GM19043 (cell line): ENCODE data around the gene MAPK1.
"Not testable (repeated sequence)": the region's sequence is repeated elsewhere in the genome, so short reads cannot be mapped to it uniquely, and the experiment has no call there.

ENCODE experiments used
- ATAC-seq: cut with Tn5 transposase; IDR thresholded peaks from one replicate; pipeline ENCODE4 v1.9.1; 2021; ENCODE audit warnings: low read depth; ENCODE audit not compliant: unreplicated experiment

MAPK1 gene

DNA sequence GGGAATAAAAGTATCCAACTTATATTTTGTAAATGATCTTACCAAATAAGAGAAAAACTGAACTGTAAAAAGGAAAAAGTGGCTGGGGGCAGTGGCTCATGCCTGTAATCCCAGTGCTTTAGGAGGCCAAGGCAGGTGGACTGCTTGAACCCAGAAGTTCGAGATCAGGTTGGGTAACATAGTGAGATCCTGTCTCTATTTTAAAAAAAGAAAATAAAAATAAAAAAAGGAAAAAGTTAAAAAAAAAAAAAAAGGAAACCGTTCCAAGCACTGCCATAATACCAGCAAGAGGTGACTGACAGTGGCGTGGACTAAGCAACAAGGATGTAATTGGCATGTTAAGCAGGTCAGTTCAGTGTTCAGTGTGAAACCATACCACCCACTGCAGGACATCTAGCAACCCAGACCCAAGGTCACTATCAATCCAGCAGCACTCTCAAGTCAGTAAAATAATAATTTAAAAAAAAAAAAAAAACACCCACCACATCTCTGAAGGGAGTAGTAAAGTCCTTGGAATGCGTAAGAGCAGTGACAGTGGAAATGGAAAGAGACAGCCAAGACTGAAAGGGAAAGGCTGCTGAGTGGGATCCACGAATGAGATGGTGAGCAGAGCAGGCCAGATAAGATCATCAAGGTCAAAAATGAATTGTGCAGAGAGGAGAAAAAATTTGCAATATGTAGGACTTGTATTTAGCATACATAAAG is 43.6 kb downstream of the MAPK1 start:
- ATAC-seq: no peak

DNA sequence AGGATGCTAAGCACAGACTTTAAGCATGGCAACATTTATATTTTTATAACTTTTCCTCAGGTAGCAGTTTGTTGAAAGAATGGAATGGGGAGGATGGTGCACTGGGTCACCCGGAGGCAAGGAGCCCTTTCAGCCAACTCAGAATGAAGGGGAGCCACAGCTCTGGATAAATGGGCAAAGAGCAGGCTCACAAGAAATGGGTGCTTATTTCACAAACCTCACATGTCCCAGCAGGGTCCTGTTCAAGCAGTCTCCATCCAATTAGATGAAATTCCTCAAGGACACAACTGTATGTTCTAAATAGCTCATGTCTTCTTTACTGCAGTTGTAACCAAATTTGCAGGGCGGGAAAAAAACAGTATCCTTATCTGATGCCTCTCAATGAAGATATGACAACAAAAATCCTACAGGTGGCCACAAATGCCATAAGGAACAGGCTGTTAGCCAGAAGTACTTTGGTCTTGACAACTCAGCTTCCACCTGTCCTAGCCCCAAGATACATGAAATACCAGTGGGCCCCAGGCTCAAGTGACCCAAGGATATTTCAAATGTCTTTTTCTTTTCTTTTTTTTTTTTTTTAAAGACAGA is 48.2 kb downstream of the MAPK1 start:
- ATAC-seq: no peak

DNA sequence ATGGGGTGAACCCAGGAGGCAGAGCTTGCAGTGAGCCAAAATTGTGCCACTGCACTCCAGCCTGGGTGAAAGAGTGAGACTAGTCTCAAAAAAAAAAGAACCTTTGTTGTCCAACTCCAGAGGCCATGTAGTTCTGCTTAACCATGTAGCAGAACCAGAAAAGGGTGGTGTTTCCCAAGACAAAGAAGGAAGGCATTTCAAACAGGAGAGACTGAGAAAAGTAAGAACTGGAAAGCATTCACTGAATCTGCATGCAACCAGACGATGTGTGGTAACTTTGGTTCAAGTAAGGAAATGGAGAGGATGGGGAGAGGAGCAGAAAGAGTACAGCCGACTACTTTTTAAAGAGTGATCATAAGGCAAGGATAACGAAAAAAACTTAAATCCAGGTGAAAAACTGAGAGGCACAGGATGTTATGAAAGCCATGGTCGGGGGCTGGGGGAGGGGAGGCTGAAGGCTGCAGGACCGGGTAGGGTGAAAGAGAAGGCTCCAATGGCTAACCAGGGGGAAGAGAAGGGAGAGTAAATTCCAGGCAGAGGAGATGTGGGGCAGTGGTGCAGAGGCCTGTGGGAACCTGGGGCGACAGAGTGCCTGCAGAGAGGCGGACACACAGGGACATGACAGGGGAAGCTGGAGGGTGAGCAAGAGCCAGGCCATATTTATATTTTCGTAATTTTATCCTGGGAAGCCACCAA is 48.8 kb downstream of the MAPK1 start:
- no peak for ATAC-seq

DNA sequence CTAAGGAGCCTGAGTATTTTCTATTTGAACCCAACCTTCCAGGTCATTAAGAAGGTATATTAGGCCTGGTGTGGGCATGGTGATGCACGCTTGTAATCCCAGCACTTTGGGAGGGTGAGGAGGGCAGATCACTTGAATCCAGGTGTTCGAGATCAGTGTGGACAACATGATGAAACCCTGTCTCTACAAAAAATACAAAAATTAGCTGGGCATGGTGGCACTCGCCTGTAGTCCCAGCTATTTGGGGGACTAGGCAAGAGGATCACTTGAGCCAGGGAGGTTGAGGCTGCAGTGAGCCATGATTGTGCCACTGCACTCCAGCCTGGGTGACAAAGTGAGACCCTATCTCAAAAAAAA is 50.0 kb downstream of the MAPK1 start:
- not testable (repeated sequence) for ATAC-seq

DNA sequence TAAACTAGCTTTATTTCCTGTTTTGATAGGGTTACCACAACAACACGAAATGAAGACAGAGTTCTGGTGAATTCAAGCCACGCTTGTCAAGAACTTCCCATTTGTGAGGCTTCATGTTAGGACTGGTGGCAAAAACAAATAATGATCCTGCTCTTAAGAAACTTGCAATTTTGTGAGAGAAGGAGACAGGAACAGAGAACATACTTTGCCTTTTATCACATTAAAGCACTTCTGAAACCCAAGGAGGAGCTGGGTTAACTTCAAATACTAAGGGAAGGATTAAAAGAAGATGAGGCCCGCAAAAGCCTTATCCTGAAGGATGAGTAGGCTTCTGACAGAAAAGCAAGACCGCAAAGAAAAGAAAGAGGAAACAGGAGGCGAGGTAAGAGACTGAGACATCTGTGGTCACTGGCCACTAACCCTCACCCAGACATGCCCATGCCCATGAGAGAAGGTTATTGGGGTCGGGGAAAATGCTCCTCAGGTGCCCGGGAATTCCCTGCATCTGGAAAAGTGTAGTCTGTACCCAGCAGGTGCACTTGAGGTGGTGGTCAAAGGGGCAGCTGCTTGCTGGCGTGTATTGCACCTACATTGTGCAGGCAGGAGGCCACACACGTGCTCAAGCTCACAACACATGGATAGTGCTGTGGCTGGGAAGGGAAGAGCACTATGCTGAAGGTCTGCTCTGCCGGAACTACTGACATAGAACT is 50.5 kb downstream of the MAPK1 start:
- peak; percentile 53 for ATAC-seq

DNA sequence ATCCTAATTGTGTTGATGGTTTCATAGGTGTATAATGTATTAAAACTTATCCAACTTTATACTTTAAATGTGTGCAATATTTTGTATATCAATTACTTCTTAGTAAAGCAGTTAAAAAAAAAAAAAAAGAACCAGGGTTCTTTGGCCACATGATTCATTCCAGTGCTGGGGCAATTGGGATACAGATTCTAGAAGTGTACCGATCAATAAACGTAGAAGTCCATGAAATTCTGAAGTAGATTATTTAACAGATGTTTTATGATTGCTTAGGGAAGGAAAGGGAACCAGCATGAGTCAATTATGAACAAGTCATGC is 51.0 kb downstream of the MAPK1 start:
- no peak for ATAC-seq

DNA sequence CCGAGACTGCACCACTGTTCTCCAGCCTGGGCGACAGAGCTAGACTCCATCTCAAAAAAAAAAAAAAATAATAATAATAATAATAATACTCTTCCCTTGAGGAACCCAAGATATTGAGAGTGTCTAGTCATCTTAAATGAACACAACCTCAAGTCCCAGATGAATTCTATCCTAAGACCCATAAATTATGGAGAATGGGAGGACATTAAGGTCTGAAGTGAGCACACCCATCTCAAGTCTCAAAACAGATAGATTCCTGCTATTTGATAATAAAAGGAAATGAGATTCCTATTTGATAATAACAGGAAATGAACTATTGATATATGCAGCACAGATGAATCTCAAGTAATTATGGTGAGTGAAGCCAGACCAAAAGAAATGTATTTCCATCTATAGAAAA is 51.5 kb downstream of the MAPK1 start:
- no peak for ATAC-seq

DNA sequence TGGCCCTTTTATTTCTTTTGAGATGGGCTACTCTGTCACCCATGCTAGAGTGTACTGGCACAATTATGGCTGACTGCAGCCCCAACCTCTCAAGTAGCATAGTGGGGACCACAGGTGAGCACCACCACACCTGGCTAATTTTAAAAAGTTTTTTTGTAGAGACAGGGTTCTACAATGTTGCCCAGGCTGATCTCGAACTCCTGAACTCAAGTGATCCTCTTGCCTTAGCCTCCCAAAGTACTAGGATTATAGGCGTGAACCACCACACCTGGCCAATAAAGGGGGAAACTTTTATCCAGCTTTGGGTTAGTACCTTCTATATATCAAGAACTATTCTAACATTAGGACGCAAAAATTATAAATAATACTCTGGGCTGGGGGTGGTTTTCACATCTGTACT is 52.1 kb downstream of the MAPK1 start:
- ATAC-seq: no peak

DNA sequence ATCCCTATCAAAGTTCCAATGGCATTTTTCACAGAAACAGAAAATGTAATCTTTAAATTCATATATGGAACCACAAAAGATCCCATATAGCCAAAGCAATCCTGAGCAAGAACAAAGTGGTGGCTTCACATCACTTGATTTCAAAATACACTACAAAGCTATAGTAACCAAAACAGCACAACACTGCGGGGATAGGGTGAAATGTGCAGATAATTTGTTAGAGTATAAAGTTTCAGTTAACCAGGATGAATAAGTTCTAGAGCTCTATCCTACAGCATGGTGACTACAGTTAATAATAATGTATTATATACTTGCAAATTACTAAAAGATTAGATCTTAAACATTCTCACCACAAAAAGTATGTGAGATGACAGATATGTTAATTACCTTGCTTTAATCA is 55.5 kb downstream of the MAPK1 start:
- no peak for ATAC-seq

DNA sequence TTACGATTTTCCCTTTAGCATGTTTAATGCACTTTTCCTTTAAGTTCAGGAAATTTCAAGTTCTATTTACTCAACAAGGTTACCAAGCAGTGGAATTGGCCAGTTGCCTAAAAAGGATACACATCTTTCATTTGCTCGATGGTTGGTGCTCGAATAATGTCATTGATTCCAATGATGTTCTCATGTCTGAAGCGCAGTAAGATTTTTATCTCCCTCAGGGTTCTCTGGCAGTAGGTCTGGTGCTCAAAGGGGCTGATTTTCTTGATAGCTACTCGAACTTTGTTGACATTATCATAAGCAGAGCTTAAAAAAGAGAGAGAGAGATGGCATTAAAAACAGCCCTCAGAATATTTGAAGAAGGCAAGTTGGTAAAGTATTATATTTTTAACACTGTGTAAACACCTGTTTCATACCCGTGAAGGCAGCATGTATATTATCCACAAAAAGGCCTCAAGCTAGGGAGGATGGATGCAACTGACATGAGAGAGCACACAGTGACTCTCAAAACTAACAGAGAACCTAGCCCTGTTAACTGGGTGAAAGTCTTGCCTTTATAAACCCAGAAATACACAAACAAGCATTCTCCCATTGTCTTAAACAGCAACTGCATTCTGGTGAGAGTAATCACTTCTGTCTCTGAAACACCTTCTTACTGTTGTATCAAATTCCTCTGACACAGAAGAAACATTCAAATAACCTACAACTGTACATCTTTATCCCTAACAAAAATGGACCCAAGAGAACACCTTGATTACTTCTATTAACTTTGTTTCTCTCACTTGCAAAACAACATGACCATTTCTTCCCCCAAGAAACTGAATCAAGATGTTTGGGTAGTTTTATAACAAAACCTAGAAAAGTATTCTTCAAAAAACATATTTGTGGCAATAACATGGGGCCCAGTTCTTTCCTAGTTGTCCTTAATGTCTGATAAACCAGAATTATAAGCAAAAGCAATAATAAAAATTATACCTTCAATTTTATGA is 59.6 kb downstream of the MAPK1 start:
- ATAC-seq: no peak

DNA sequence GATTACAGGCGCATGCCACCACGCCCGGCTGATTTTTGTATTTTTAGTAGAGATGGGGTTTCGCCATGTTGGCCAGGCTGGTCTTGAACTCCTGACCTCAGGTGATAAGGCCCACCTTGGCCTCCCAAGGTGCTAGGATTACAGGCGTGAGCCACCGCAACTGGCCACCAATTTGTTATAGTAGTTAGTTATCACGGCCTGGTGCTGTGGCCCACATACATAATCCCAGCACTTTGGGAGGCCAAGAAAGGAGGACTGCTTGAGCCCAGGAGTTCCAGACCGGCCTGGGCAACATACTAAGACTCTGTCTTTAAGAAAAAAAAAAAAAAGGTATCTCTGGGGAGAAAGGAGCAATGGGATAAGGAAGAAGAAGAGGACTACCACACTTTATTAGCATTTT is 62.1 kb downstream of the MAPK1 start:
- ATAC-seq: not testable (repeated sequence)

DNA sequence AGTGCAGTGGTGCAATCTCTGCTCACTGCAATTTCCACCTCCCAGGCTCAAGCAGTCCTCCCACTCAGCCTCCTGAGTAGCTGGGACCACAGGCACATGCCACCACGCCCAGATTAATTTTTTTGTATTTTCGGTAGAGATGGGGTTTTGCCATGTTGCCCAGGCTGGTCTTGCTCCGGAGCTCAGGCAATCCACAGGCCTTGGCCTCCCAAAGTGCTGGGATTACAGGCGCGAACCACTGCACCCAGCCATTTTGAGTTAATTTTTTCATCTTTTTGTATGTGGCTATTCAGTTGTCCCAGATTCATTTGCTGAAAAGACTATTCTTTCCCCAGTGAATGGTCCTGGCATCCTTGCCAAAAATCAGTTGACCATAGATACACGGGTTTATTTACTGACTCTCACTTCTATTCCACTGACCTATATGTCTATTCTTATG is 63.6 kb downstream of the MAPK1 start:
- ATAC-seq: no peak

DNA sequence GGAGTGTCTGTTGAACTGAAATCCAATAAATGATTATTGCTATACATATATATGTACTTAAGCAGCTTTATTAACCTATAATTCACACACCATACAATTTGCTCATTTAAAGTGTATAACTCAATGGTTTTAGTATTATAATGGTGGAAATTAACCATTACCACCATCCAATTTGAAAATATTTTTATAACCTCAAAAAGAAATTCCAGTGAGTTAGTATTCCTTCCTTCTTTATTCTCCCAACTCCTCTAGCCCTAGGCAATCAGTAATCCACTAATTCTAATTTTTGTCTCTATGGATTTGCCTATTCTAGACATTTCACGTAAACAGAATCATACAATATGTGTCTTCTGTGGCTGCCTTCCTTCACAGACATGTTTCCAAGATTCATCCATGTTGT is 64.8 kb downstream of the MAPK1 start:
- ATAC-seq: no peak

DNA sequence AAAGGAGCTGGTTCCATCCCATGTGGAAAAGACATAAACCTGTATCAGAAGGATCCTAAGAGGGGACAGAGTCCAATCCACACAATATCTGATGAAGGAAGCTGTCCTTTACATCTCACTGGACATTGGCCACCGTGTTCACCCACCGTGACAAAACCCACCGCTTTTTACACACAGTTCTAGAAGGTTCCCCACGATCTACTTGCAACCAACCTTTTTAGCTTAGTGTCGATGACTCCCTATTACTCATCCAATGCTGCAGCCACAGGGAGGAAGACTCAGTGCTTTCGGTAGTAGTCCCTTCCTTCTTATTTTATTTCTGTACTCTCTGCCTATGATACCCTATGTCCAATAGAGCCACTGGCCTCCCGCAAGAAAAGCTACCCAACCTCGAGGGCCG is 65.4 kb downstream of the MAPK1 start:
- ATAC-seq: no peak

DNA sequence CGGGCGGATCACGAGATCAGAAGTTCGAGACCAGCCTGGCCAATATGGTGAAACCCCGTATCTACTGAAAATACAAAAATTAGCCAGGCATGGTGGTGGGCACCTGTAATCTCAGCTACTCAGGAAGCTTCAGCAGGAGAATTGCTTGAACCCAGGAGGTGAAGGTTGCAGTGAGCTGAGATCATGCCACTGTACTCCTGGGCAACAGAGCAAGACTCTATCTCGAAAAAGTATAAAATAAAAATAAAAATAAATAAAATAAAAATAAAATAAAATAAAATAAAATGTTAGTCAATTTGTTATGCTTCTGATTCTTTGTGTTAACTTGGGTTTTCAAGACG is 66.2 kb downstream of the MAPK1 start:
- not testable (repeated sequence) for ATAC-seq

DNA sequence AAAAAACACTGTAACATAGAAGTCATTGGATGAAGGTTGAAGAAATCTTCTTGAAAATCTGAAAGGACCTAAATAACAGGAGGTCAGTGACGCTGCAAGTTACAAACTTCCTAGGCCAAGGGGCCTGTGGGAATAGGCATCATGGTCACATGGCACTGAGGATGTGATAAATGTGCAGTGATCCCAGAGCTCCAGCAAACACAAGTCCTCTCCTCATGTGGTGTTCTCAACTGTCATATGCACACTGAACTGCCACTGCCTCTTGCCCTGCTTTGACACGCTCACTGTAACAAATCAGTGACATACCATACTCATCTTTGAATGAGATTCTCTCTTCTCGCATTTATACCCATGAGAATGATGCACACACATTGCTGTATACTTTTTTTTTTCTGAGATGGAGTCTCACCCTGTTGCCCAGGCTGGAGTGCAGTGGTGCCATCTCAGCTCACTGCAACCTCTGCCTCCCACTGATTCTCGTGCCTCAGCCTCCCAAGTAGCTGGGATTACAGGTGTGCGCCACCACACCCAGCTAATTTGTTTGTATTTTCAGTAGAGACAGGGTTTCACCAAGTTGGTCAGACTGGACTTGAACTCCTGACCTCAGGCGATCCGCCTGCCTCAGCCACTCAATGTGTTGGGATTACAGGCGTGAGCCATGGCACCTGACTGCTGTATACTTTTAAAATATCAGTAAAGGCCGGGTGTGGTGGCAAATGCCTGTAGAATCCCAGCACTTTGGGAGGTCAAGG is 66.7 kb downstream of the MAPK1 start:
- ATAC-seq: no peak

DNA sequence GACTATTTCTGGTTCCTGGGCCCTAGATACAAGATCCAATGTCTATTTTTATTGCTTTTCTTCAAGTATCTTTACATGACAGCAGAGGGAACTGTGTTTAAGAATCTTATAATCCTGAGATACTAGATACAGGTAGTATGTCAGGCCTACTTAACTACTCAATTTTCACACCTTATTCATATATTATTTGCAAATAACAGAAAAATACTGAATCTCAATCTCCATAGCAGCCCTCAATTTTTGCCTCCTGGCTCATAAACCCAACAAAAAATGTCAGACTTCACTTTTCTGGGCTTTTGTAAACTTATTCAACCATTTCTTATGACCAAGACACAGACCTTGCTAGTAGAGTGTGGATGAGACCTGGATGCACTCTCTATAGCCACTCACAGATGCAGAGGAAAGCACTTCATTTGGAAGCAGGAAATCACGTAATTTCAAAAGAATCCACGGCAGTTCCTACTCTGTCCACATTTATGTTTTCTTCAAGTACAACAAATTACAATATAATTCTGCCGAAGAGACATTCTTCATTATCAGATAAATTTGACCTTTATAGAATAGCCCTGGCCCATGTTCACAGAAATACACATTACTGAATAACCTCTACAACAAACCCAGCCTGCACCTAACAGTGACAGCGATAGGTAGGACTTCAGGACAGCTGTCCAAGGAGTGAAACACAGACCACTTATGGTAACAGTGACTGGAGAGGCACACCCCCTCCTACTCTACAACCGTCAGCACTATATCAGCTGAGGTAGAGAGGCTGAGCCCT is 69.8 kb downstream of the MAPK1 start:
- no peak for ATAC-seq

DNA sequence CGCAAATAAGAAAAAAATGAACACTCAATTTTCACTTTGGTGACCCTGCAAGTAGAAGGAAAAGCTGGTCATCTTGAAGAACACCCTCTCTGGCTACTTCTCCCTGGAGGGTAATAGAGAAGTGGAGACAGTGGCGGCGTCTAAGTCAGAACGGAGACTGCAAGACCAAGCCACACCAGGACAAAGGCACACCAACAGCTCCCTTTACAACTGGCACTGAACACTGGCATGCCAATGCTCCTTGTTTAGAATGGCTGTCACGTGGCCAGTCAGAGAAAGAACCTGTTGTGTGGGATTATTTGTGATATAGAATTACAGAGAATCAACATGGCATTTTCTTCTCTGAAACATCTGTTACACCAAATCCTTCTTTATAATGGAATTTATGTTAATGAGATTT is 70.6 kb downstream of the MAPK1 start:
- ATAC-seq: no peak

DNA sequence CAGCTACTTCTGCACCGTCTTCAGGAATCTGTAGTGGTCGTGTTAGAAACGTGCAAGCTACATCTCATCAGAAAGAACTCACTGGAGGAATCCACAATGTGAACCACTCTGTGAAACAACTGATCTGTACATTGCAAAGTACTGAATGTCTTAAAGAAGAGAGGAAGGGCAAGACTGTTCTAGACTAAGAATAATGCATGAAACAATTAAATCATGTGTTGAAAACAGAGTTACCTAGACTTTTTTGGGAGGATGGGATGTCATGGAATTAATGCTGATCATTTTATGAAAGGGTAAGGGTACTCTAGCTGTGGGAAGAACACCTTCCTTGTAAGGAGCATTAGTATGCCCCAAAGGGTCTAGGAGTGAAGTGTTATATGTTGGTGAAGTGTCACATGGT is 71.2 kb downstream of the MAPK1 start:
- ATAC-seq: no peak
